H1 (cell line): ENCODE data around the gene DGKZ. TPM values are rescaled to one million over a fixed set of nuclear protein-coding genes. Genes with fewer than 3 reads are reported as not detected.

ENCODE experiments used
- ASH2L ChIP-seq: fragments of 200-600, 300-600 bp; sonication (generic); IDR thresholded peaks from one replicate; pipeline ENCODE4 v1.7.1; 2017; ENCODE audit warnings: low read length
- CEBPB ChIP-seq: IDR thresholded peaks from 2 replicates; pipeline ENCODE4 v1.6.1; 2012; ENCODE audit warnings: low read depth, low read length
- CTBP2 ChIP-seq: IDR thresholded peaks from 2 replicates; pipeline ENCODE4 v1.7.0; 2011; ENCODE audit warnings: borderline replicate concordance, mild to moderate bottlenecking, moderate library complexity, mixed read lengths, low read length; ENCODE audit not compliant: insufficient read depth, insufficient read length
- CTCF ChIP-seq, 3 experiments: IDR thresholded peaks; 1 replicate in 2 of 3; 2 replicates in 1 of 3; pipeline versions ENCODE4 v1.5.1 to v1.6.1; 2011; ENCODE audit warnings: low read length in 3 of 3, mild to moderate bottlenecking in 3 of 3, inconsistent platforms in 2 of 3, low read depth in 1 of 3, moderate library complexity in 1 of 3; ENCODE audit not compliant: insufficient read depth in 1 of 3; ENCODE audit errors: control extremely low read depth in 1 of 3
- KDM4A ChIP-seq: IDR thresholded peaks from one replicate; pipeline ENCODE4 v1.7.1; 2012; ENCODE audit warnings: low read depth, mild to moderate bottlenecking, moderate library complexity, low read length, inconsistent platforms; ENCODE audit not compliant: severe bottlenecking
- NANOG ChIP-seq: IDR thresholded peaks from 2 replicates; pipeline ENCODE4 v1.6.1; 2011; ENCODE audit warnings: low read length, low read depth, mild to moderate bottlenecking, inconsistent platforms; ENCODE audit not compliant: insufficient read depth, poor library complexity, severe bottlenecking
- POLR2A ChIP-seq, 2 experiments: IDR thresholded peaks; 1 replicate in 1 of 2; 2 replicates in 1 of 2; pipeline ENCODE4 v1.6.1; 2011; ENCODE audit warnings: low read depth in 2 of 2, low read length in 2 of 2, mild to moderate bottlenecking in 2 of 2; ENCODE audit errors: control extremely low read depth in 1 of 2
- POLR2AphosphoS5 ChIP-seq: IDR thresholded peaks from 2 replicates; pipeline ENCODE4 v1.6.1; 2011; ENCODE audit warnings: low read depth, low read length
- polyA plus RNA-seq, 7 experiments: library from polyadenylated mRNA; depleted of rRNA in 3 of 7; stranded (reverse) in 5 of 7; unstranded in 2 of 7; fragments of >200 nt in 5 of 7; fragments of 200-250 nt in 2 of 7; gene quantifications; 1 replicate in 5 of 7; 2 replicates in 1 of 7; 4 replicates in 1 of 7; pipeline versions ENCODE4 v1.2.1 to v1.2.3, GENCODE V29; 2011 to 2013; ENCODE audit warnings: missing spikeins in 2 of 7, mixed read lengths in 2 of 7
- total RNA-seq: library from RNA; stranded (reverse); fragmentation: NEBNext Ultra II Directional; extraction: Animal tissue kit (Norgen Biotek cat#: 25700); gene quantifications from 2 replicates; pipeline ENCODE4 v1.2.1, GENCODE V29; 2021

Gene DGKZ
- total and polyA plus RNA-seq, 2 of the 8 experiments (the other 6 are each of a cell fraction or from before 2014, with no cell fraction given), result 84.4 to 184 TPM

GRCh38 chr11:46347637-46348311 is 511 bp downstream of the DGKZ start (continued):
- TF ChIP-seq CTCF (IDR thresholded peaks at IDR 0.05; ENCODE audit: control extremely low read depth in 1 of 3, insufficient read depth in 1 of 3, low read depth in 1 of 3, low read length in 3 of 3), result no peak
- no peak for TF ChIP-seq CTBP2
- peak; percentile 43 for TF ChIP-seq KDM4A
- TF ChIP-seq POLR2AphosphoS5, result no peak
- no peak for TF ChIP-seq POLR2A (IDR thresholded peaks at IDR 0.05; ENCODE audit: control extremely low read depth in 1 of 2, low read depth in 2 of 2, low read length in 2 of 2)
- TF ChIP-seq ASH2L, result no peak
- TF ChIP-seq CEBPB, result no peak
- TF ChIP-seq NANOG, result no peak
